GM06990 (cell line): ENCODE results near the gene PNPLA2.

Source experiments
- DNase-seq: peaks from one replicate; pipeline ENCODE4 v3.0.0-alpha.2; 2011; ENCODE audit not compliant: insufficient read length; ENCODE audit errors: extremely low read depth
- H3K27me3 ChIP-seq: replicated peaks from 2 replicates; pipeline ENCODE4 v1.6.0; 2011; ENCODE audit warnings: low read length; ENCODE audit not compliant: control insufficient read depth, insufficient read depth
- H3K36me3 ChIP-seq: 2 replicates; pipeline ENCODE4 v1.5.1; 2011; ENCODE audit warnings: low read length; ENCODE audit not compliant: control insufficient read depth, insufficient read depth
- H3K4me3 ChIP-seq: replicated peaks from 2 replicates; pipeline ENCODE4 v1.5.1; 2011; ENCODE audit warnings: low read depth, mild to moderate bottlenecking, control low read depth, low read length
- TF ChIP-seq, protein P1 (sequence below): IDR thresholded peaks from 2 replicates; pipeline ENCODE4 v1.5.1; 2011; ENCODE audit warnings: low read length, control low read depth, mild to moderate bottlenecking, inconsistent platforms; ENCODE audit not compliant: insufficient read depth, poor library complexity, severe bottlenecking

Gene PNPLA2

DNA sequence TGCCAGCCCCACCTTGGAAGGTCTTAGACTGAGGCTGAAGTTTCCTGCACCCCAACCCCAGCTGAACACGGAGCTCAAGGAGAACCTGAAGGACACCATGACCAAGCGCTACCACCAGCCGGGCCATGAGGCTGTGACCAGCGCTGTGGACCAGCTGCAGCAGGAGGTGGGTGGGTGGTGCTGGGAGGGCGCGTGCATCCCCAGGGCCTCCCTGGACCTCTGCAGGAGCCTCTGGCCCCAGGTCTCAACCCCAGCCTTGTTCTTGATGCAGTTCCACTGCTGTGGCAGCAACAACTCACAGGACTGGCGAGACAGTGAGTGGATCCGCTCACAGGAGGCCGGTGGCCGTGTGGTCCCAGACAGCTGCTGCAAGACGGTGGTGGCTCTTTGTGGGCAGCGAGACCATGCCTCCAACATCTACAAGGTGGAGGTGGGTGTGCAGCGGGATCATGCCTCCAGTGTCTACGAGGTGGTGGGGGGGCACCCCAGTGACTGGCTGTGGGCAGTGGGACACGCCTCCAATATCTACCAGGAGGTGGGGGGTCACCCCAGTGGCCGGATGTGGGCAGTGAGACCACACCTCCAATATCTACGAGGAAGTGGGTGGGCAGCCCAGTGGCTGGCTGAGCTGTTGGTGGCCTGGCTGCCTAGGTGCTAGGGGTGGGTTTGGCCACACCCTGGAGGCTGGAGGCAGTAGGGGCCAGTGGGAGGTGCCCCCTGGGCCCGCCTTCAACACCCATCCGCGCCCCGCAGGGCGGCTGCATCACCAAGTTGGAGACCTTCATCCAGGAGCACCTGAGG is 18.7 kb downstream of the PNPLA2 start:
- Histone ChIP-seq H3K27me3 (no peaks in the 10 kb centered on the region; the same call in 1 of the 2 replicates), H3K4me3 (no peak overlapping the region), H3K36me3 (peaks cover 25% of the 10 kb centered on the region)
- TF ChIP-seq, protein P1, sequence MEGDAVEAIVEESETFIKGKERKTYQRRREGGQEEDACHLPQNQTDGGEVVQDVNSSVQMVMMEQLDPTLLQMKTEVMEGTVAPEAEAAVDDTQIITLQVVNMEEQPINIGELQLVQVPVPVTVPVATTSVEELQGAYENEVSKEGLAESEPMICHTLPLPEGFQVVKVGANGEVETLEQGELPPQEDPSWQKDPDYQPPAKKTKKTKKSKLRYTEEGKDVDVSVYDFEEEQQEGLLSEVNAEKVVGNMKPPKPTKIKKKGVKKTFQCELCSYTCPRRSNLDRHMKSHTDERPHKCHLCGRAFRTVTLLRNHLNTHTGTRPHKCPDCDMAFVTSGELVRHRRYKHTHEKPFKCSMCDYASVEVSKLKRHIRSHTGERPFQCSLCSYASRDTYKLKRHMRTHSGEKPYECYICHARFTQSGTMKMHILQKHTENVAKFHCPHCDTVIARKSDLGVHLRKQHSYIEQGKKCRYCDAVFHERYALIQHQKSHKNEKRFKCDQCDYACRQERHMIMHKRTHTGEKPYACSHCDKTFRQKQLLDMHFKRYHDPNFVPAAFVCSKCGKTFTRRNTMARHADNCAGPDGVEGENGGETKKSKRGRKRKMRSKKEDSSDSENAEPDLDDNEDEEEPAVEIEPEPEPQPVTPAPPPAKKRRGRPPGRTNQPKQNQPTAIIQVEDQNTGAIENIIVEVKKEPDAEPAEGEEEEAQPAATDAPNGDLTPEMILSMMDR, result no peak
- DNase-seq, result no peak

DNA sequence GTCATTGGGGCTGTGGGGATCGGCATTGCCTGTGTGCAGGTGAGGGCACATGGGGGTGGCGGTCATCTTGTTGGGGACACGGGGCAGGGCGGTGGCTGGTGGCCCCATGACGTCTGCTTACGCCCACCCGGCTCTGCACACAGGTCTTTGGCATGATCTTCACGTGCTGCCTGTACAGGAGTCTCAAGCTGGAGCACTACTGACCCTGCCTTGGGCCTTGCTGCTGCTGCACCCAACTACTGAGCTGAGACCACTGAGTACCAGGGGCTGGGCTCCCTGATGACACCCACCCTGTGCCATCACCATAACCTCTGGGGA is 19.2 kb downstream of the PNPLA2 start:
- no peak for DNase-seq
- Histone ChIP-seq H3K36me3 (peaks cover 25% of the 10 kb centered on the region), H3K4me3 (no peak overlapping the region), H3K27me3 (no peaks in the 10 kb centered on the region; the same call in 1 of the 2 replicates)
- TF ChIP-seq, protein P1, result no peak

DNA sequence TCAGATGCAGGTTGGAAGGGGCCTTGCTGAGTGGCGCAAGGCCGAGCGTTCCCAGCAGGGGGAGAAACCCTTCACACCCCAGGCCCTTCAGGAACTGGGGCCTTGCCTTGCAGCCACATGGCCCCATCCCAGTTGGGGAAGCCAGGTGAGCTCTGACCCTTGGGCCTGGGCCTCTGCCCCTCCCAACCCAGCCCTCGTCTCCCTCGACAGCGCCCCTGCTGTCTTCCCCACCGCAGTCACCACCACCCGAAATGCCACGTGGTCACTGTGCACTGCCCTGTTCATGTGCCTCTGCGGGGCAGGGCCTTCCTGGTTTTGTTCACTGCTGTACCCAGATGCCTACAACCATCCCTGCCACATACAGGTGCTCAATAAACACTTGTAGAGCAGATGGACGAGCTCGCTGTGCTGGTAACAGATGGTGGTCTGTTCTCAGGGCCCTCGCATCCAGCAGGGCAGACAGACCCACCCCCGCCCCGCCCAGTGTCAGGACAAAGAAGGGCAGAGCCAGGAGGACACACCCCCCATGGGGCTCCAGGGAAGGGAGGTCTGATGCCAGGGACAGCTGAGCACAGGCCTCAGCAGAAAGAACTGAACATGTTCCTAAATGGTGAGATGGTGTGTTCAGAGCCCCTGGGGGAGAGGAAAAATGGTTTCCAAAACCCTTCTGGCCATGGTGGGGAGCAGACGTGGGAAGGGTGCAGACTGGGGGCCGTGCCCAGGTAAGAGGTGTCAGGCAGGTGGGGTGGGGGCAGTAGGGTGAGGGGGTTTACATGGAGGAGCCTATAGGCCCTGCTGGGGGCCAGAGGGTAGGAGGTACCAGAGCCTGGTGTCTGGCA is 19.9 kb downstream of the PNPLA2 start:
- no peak for DNase-seq
- peaks cover 25% of the 10 kb centered on the region for H3K36me3 ChIP-seq
- no peak overlapping the region for H3K4me3 ChIP-seq
- TF ChIP-seq, protein P1, result peak; percentile 7
- H3K27me3 ChIP-seq, result no peaks in the 10 kb centered on the region; the same call in 1 of the 2 replicates

DNA sequence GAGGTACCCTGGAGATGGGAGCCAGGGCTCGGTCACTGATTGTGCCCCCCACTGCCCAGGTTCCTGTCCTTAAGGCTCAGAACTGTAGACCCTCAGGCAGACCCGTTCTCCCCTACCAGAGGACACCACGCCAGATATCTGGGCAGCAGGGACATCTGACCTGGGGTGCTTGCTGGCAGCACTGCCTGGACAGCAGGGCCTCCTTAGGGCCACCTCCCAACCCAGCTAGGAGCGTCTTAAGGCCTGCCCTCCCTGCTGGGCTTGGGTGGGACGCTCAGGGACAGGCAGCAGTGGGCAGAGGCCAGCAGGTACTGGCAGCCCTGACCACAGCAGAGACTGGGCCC is 20.5 kb downstream of the PNPLA2 start:
- TF ChIP-seq, protein P1, result no peak
- no peak overlapping the region for H3K4me3 ChIP-seq
- peaks cover 25% of the 10 kb centered on the region for H3K36me3 ChIP-seq
- H3K27me3 ChIP-seq, result no peaks in the 10 kb centered on the region
- no peak for DNase-seq

DNA sequence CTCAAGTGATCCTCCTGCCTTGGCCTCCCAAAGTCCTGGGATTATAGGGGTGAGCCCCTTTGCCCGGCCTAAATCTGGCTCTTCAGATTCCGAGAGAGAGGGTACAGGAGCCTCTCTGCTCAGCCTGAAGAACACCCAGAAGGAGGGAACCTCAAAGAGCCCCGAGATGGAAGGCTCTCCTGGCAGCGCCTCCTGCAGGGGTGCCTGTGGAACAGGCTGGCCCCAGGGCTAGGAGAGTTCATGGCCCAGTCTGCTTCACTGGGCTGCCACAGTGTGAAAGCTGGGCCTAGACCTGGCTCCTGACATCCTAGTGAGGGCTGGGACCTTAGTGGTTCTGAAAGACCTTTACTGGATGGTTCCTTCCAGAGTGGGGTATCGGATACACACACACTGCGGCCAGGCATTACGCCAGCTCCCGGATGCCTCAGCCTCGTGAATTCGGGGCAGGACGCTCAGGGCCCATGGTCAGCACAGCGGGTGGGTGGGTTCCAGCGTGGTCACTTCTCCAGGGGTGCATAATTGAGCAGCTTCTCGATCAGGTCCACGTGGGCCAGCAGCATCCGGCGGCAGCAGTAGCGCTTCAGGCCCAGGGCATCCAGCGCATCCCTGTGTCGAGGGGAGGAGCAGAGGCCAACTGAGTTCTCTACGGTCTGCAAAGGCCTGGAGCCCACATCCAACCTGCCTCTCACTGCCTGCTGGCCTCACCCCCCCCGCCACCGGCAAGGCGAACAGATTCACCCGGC is 21.3 kb downstream of the PNPLA2 start:
- no peak overlapping the region for H3K4me3 ChIP-seq
- H3K27me3 ChIP-seq, result no peaks in the 10 kb centered on the region
- no peak for DNase-seq
- peaks cover 25% of the 10 kb centered on the region for H3K36me3 ChIP-seq
- TF ChIP-seq, protein P1, result peak; percentile 26
